GM19239 (cell line): ENCODE results near the gene SRPK3.
A peak's percentile ranks its signal among the peaks of the same experiment; 100 is the strongest.
"Not testable (repeated sequence)": the region's sequence is repeated elsewhere in the genome, so short reads cannot be mapped to it uniquely, and the experiment has no call there.

Experiments used
- DNase-seq: peaks from one replicate; pipeline ENCODE4 v3.0.0; 2011; ENCODE audit warnings: low spot score; ENCODE audit not compliant: insufficient read length
- FAIRE-seq: peaks from 2 replicates; lab custom pipeline; 2011; peaks lifted over from hg19 to GRCh38; lab: Jason Lieb, UNC

The SRPK3 gene

DNA sequence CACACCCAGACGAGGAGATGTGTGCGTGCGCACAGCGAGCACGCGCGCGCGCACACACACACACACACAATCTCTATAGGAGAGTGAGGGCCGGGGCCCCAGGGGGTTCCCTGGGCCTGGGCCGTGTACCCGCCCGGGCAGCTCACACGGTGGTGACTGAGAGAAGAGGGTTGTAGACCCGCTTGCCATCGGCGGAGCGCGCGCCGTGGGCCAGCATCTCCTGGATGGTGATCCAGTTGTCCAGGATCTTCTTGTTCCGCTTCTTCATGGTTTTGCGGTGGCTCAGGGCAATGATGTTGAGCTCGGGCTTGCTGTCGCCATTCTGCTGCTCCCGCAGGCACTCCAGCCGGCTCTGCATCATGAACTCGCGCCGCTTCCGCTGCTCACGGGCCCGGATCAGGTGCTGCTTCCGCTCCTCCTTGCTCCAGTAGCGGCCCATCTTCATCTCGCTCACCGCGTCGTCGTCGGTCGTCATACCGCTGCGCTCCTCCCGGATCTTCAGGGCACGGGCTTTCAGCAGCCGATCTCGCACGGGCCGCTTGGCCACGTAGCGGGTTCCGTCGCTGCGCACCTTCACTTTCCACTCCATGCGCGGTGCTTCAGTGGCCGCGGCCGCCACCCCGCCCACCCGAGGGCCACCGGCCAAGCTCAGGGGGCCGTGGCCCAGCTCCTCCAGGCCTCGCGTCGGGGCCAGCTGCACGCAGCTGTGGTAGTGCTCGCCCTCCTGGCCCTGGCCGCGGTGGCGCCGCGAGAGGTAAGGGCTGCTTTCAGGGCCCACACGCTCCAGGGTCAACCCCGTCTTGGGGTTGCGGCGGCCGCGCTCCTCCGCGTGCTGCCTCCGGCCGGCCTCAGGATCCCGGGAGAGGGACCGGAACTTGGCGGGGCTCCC, 22.6 kb downstream of the SRPK3 start:
- FAIRE-seq = no peak
- DNase-seq = no peak

GRCh38 chrX:153804100-153804595, 23.3 kb downstream of the SRPK3 start:
- no peak for FAIRE-seq

GRCh38 chrX:153804621-153805020, 23.8 kb downstream of the SRPK3 start:
- no peak for FAIRE-seq

More at GRCh38 chrX:153804100-153804595, 23.3 kb downstream of the SRPK3 start:
- no peak for DNase-seq

DNA sequence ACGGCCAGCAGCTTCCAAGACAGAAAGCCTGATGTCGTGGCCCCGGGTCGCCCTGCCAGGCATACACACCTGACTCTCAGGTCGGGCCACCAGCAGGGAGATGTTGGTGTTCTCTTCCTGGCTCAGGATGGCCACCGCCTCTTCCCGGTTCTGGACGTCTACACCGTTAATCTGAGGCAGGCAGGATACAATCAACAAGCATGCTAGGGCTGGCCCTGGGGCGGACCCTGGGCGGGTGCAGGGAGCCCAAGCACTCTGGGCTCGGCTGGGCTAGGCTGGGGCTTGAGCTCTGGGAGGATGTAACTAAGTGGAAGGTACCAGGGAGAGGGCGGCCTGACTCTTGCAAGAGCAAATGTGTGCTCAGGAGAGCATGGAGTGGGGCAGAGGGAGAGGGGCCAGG, 24.6 kb downstream of the SRPK3 start:
- FAIRE-seq (no peak), DNase-seq (no peak)

More at GRCh38 chrX:153804621-153805020, 23.8 kb downstream of the SRPK3 start:
- DNase-seq = no peak

- FAIRE-seq (no peak), DNase-seq (no peak)
Observed at GRCh38 chrX:153806999-153807575, 26.2 kb downstream of the SRPK3 start.

- FAIRE-seq = no peak
- DNase-seq = no peak
Observed at GRCh38 chrX:153807976-153808375, 27.1 kb downstream of the SRPK3 start.

- FAIRE-seq (no peak), DNase-seq (no peak)
Observed at GRCh38 chrX:153812220-153812619, 31.4 kb downstream of the SRPK3 start.

GRCh38 chrX:153813161-153813560, 32.3 kb downstream of the SRPK3 start:
- FAIRE-seq = no peak
- DNase-seq = no peak

- no peak for DNase-seq
Observed at GRCh38 chrX:153814591-153815315, 33.9 kb downstream of the SRPK3 start.

DNA sequence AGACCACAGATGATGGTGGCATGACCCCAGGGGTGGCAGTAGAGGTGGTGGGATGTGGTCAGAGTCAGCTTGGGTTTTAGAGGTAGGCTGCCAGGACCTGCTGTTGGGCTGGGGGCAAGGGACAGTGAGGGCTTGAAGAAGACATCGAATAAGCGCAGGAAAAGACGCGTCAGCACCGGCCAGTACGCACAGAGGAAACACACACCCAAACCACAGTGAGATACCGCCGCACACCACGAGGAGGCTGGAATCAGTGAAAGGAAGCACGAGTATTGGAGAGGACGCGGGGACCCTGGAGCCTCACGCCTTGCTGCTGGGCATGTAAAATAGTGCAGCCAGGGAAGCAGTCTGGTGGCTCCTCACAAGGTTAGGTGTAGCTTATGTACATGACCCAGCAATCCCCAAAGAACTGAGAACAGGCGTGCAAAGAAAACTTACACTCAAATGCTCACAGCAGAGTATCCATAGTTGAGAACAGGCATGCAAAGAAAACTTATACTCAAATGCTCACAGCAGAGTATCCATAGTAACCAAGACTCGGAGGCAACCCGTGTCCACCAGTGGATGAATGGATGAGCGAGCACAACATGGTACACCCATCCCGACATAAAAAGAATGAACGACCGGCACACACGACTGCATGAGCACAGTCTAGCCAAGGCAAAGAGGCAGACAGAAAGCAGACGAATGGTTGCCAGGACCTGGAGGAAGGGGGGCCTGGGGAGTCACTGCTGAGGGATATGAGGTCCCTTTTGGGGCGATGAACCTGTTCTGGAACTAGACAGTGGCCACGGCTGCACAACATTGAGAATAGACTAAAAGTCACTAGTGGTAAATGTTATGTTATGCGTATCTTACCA, 36.2 kb downstream of the SRPK3 start:
- DNase-seq (no peak), FAIRE-seq (no peak)

More at GRCh38 chrX:153814591-153815315, 33.9 kb downstream of the SRPK3 start:
- no peak for FAIRE-seq

DNA sequence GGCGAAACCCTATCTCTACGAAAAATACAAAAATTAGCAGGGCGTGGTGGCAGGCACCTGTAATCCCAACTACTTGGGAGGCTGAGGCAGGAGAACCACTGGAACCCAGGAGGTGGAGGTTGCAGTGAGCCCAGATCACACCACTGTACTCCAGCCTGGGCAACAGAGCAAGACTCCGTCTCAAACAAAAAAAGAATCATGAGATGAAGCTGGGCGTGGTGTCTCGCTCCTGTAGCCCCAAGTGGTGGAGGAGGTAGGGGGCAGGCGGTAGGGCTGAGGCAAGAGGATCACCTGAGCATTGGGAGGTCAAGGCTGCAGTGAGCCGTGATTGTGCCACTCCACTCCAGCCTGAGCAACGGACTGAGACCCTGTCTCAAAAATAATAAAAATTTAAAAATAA, 37.2 kb downstream of the SRPK3 start:
- FAIRE-seq, DNase-seq: not testable (repeated sequence)

DNA sequence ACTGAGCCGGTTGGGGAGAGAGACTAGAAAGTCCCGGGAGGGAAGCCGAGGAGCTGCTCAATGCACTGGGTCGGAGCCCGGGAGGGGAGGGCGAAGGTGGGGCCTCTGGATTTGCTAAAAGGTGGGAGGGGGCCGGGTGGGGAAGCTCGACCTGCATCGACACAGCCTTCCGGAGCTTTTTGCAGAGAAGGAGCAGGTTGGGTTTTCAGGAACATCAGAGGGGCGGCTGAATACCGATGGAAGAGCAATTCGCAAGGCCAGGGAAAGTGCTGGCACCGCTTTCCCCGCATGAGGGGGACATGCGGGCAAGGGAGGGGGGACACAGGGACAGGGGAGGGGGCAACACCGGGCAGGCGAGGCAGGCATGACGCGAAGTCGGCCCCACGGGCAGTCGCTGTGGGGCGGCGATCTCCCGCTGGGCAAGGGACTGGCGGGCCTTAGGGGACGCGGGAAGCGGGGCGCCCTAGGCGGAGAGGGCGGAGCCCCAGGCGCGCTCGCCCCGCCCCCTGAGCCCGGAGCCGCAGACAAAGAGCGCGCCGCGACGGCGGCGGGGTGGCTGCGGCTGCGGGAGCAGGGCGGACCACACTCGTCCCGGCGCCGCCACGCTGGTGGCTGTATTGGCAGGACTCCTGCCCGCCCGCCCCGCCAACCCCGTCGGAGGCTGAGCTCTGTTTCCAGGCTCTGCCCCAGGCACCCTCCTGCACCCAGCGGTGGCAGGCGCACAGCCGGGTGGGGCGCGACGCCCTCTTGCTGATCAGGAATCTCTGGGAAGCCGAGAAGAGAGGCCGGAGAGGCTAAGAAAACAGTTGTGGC, 37.9 kb downstream of the SRPK3 start:
- DNase-seq (peak; percentile 50), FAIRE-seq (no peak)

- no peak for DNase-seq
Observed at GRCh38 chrX:153819384-153820040, 38.7 kb downstream of the SRPK3 start.

DNA sequence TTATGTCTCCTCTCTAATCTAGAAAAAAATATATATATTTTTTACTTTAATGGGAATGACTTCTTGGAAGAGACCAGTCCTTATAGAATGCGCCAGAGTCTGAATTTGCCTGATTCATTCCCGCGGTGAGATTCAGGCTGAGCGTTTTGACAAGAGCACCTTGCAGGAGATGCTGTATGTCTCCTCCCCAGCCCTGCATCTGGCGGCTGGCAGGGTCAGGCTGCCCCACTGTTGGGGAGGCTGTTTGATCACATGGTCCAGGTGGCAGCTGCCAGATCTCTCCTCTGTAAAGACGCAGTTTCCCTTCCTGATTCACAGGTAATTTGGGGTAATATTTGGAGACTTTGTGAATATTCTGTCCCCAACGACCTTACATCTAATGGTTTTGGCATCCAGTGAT, 39.8 kb downstream of the SRPK3 start:
- no peak for FAIRE-seq
- no peak for DNase-seq

More at GRCh38 chrX:153819384-153820040, 38.7 kb downstream of the SRPK3 start:
- FAIRE-seq = no peak

DNA sequence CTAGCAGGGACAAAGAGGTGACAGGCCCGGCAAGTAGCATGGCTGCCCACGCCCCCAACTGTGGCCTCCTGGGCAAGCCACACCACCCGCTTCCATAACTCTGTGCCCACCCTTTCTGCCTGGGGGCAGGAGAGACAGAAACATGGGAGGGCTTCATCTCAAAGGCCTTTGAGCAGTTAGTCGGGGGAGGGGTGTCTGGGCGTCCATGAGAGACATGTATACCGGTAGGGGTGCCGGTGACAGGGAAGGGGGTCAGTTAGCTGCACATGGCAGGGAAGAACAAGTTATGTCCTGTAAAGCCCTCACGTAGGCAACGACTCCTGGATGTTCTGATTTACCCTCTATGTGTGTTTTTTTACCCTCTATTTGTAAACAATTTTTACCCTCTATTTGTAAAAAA, 40.2 kb downstream of the SRPK3 start:
- FAIRE-seq (no peak), DNase-seq (no peak)

GRCh38 chrX:153824348-153824747, 43.5 kb downstream of the SRPK3 start:
- FAIRE-seq = no peak
- DNase-seq = no peak

DNA sequence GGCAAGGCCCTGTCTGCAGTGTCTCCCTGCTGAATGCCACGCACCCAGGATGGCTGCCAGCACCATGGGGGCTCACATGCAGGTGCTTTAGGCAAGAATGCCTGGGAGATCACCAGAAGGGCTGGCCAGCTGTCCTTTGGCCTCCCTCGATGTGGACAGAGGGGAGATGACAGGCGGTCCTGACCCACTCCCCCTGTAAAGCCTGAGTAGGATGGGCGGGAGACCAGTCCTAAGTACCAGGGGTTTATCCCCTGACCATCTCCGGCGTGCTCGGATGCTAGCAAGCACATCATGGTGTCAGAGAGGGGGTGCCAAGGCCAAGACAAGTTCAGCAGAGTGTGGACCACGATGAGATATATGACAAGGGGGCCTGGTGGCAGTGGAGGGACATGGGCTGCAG, 44.2 kb downstream of the SRPK3 start:
- FAIRE-seq = no peak
- DNase-seq = no peak

- no peak for DNase-seq
- peak; percentile 47 for FAIRE-seq
Observed at GRCh38 chrX:153827016-153827415, 46.2 kb downstream of the SRPK3 start.
